Muscle layer of duodenum (tissue), 2 donors: ENCODE measurements around the gene GAB1.

Source experiments
- H3K27ac ChIP-seq: one replicate; pipeline ENCODE4 v1.7.0; 2013; ENCODE audit warnings: mild to moderate bottlenecking, low read length
- H3K27me3 ChIP-seq: one replicate; pipeline ENCODE4 v1.7.0; 2013; ENCODE audit warnings: low read depth, mild to moderate bottlenecking, control low read depth, low read length
- H3K36me3 ChIP-seq, 2 donors: one replicate each; pipeline ENCODE4 v1.7.0; 2013; ENCODE audit warnings: low read length in 2 of 2, control low read depth in 1 of 2, mild to moderate bottlenecking in 1 of 2; ENCODE audit not compliant: insufficient read depth in 2 of 2, control insufficient read depth in 1 of 2
- H3K4me1 ChIP-seq, 2 donors: one replicate each; pipeline ENCODE4 v1.7.0; 2013; ENCODE audit warnings: low read length in 2 of 2, mild to moderate bottlenecking in 2 of 2, control low read depth in 1 of 2, moderate library complexity in 1 of 2; ENCODE audit not compliant: insufficient read depth in 2 of 2, control insufficient read depth in 1 of 2
- H3K4me3 ChIP-seq, 2 donors: one replicate each; pipeline ENCODE4 v1.7.0; 2013; ENCODE audit warnings: low read length in 2 of 2, low read depth in 1 of 2, mild to moderate bottlenecking in 1 of 2
- H3K9me3 ChIP-seq, 2 donors: one replicate each; pipeline ENCODE4 v1.7.0; 2013; ENCODE audit warnings: low read length in 2 of 2, control low read depth in 1 of 2, mild to moderate bottlenecking in 1 of 2; ENCODE audit not compliant: control insufficient read depth in 1 of 2
- donor health status: healthy.

GAB1 gene

DNA sequence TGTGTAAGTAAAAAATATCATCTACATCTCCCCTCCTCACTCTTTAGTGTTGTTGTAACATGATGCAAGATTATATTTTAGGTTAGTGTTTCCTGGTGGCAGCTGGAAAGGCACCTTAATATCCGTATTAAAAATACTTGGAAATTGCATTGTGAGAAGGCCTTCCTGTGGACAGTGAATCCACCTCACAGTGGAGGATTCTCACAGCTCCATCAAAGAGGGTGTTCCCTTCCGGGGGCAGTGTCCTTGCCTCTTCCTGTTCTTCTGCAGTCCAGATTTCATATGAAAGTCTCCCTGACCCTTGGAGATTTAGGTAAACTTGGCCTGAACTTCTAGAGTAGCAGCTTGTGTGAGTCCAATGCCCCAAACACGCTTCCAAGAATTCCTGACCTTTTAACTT, 29.9 kb upstream of the GAB1 start:
- Histone ChIP-seq H3K9me3 (no peaks in the 10 kb centered on the region), H3K4me1 (no peaks in the 10 kb centered on the region), H3K4me3 (no peak overlapping the region), H3K27ac (no peak overlapping the region), H3K27me3 (no peaks in the 10 kb centered on the region), H3K36me3 (no peaks in the 10 kb centered on the region)

DNA sequence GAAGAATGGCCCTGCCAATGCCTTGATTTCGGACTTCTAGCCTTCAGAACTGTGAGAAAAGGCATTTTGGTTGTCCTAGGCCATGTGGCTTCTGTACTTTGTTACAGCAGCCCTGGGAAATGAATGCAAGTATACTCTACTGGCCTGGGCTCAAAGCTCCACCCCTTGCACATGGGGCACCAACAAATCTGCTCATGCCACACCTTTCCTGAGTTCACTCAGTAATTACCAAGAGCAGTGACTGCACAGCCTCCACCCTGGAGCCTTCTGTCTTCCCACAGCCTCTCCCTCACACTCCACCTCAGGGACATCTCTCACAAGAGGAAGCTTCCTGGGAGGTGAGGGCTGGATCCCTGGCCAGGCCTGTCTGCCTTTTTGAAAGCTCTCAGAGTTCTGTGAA, 29.1 kb upstream of the GAB1 start:
- no peaks in the 10 kb centered on the region for H3K9me3 ChIP-seq
- no peak overlapping the region for H3K4me3 ChIP-seq
- no peaks in the 10 kb centered on the region for H3K36me3 ChIP-seq
- no peaks in the 10 kb centered on the region for H3K27me3 ChIP-seq
- no peak overlapping the region for H3K27ac ChIP-seq
- H3K4me1 ChIP-seq, result no peaks in the 10 kb centered on the region

DNA sequence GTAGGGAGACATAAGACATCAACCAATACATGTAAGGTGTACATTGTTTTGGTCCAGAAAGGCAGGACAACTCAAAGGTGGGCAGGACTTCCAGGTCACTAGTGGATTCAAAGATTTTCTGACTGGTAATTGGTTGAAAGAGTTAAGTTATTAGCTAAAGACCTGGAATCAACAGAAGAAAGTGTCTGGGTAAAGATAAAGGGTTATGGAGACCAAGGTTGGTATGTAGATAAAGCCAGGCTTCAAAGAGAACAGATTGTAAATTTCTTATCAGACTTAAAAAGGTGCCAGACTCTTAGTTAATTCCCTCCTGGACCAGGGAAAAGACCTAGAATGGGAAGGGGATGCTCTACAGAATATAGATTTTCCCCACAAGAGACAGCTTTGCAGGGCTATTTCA, 28.3 kb upstream of the GAB1 start:
- Histone ChIP-seq H3K27ac (no peak overlapping the region), H3K27me3 (no peaks in the 10 kb centered on the region), H3K9me3 (no peaks in the 10 kb centered on the region), H3K36me3 (no peaks in the 10 kb centered on the region), H3K4me1 (no peaks in the 10 kb centered on the region), H3K4me3 (no peak overlapping the region)

GRCh38 chr4:143311924-143312323, 24.8 kb upstream of the GAB1 start:
- Histone ChIP-seq H3K36me3 (no peaks in the 10 kb centered on the region), H3K27me3 (no peaks in the 10 kb centered on the region), H3K4me1 (peaks cover 0 to 6% of the 10 kb centered on the region in 2 donors), H3K27ac (no peak overlapping the region), H3K4me3 (no peak overlapping the region), H3K9me3 (no peaks in the 10 kb centered on the region)

DNA sequence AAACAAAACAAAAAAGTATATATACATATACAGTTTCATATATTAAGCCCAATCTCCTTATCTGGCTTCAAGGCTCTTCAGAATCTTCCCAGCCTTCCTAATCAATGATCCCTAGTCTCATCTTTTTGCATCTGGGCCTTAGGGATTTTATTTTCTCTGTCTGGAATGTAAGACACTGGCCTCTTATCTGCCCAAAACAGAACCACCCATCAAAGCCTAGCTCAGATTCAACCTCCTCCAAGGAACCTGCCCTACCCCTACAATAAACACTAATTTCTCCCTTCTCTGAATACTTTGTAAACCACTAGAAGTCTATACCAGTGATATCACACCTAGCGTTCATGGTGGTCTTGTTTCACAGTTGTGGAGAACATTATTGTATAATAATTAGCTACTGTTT, 23.2 kb upstream of the GAB1 start:
- H3K4me1 ChIP-seq, result peaks cover 0 to 6% of the 10 kb centered on the region in 2 donors
- H3K4me3 ChIP-seq, result no peak overlapping the region
- H3K9me3 ChIP-seq, result no peaks in the 10 kb centered on the region
- H3K36me3 ChIP-seq, result no peaks in the 10 kb centered on the region
- H3K27ac ChIP-seq, result no peak overlapping the region
- H3K27me3 ChIP-seq, result no peaks in the 10 kb centered on the region

- no peaks in the 10 kb centered on the region for H3K36me3 ChIP-seq
- H3K4me3 ChIP-seq, result no peak overlapping the region
- peaks cover 0 to 7% of the 10 kb centered on the region in 2 donors for H3K4me1 ChIP-seq
- no peaks in the 10 kb centered on the region for H3K27me3 ChIP-seq
- H3K27ac ChIP-seq, result no peak overlapping the region
- no peaks in the 10 kb centered on the region for H3K9me3 ChIP-seq
Observed at GRCh38 chr4:143313996-143314395, 22.7 kb upstream of the GAB1 start.

DNA sequence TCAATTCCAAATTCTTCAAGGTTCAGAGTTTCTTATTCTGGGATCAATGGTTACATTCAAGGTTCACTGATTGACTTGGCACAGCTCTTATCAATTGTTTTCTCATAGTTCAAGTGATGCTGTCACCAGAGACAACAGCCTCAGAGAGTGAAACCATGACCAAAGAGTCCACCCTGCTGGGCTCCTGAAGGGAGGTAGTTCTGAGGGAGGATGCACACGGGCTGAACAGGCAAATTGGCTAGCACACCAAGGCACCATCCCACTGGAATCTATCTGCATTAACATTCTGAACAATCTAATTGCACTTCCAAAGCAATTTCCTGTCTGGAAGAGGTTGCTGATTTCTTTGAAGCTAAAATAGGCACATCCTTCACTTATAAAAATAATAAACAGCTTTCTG, 16.6 kb upstream of the GAB1 start:
- Histone ChIP-seq H3K4me1 (peaks cover 0 to 6% of the 10 kb centered on the region in 2 donors), H3K9me3 (no peaks in the 10 kb centered on the region), H3K36me3 (no peaks in the 10 kb centered on the region), H3K4me3 (no peak overlapping the region), H3K27me3 (no peaks in the 10 kb centered on the region), H3K27ac (no peak overlapping the region)

DNA sequence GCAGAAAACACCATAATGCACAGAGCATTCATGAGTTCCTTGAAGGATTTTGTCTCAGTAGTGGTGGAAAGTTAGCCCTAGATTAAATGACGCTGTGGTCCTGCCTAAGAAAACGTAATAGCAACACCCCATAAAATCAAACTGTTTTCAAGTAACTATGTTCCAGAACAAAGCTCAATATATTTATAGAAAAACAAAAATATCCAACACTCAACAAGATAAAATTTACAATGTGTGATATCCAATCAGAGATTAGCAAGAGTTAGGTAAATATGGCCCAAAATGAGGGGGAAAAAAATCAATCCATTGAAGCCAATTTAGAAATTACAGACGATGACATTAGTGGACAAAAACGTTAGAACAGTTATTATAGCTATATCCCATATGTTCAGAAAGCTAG, 9.9 kb upstream of the GAB1 start:
- H3K36me3 ChIP-seq, result no peaks in the 10 kb centered on the region
- no peak overlapping the region for H3K27ac ChIP-seq
- H3K4me3 ChIP-seq, result no peak overlapping the region
- no peaks in the 10 kb centered on the region for H3K4me1 ChIP-seq
- H3K9me3 ChIP-seq, result no peaks in the 10 kb centered on the region
- H3K27me3 ChIP-seq, result no peaks in the 10 kb centered on the region

- Histone ChIP-seq H3K27me3 (no peaks in the 10 kb centered on the region), H3K4me1 (no peaks in the 10 kb centered on the region), H3K4me3 (no peak overlapping the region), H3K27ac (no peak overlapping the region), H3K9me3 (no peaks in the 10 kb centered on the region), H3K36me3 (no peaks in the 10 kb centered on the region)
Observed at GRCh38 chr4:143329985-143330384, 6.7 kb upstream of the GAB1 start.

DNA sequence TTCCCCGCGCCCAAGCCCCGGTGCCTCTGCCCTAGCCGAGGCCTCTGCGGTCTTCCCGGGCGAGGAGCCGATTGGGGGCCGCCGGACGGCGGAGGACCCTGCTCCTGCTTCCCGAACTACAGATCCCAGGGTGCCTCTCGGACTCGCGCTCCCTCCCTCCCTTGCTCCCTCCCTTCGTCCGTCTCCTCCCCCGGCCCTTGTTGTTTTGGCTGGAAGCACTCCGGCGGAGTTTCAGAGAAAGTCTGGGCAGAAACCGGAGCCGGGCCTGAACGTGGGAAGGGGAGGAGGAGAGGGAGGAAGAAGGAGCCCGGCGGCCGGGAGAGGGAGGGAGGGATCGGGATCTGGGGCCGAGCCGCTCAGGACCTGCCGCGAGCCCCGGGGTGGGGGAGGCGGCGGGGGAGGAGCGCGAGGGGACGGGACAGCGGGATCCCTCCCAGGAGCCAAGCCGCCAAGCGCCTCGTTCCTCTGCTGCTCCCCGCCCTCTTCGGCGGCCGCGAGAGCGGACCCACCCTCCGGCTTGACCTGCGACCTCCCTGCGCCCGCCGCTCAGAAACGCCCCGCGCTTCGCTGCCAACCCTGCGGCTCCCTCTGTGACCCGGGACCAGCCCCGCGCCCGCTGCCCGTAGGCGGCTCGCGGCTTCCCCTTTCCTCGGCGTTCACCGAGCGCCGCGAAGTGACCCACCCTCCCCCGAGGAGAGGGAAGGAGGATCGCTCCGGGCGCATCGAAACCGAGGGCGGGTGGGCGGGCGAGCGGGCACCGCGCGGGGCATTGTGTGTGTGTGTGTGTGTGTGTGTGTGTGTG, 496 bp upstream of the GAB1 start:
- Histone ChIP-seq H3K9me3 (no peaks in the 10 kb centered on the region), H3K4me1 (peaks cover 4 to 25% of the 10 kb centered on the region in 2 donors), H3K27ac (peak overlapping the region; percentile 85), H3K36me3 (no peaks in the 10 kb centered on the region), H3K4me3 (peak overlapping the region; percentile 79 to 99), H3K27me3 (no peaks in the 10 kb centered on the region)

DNA sequence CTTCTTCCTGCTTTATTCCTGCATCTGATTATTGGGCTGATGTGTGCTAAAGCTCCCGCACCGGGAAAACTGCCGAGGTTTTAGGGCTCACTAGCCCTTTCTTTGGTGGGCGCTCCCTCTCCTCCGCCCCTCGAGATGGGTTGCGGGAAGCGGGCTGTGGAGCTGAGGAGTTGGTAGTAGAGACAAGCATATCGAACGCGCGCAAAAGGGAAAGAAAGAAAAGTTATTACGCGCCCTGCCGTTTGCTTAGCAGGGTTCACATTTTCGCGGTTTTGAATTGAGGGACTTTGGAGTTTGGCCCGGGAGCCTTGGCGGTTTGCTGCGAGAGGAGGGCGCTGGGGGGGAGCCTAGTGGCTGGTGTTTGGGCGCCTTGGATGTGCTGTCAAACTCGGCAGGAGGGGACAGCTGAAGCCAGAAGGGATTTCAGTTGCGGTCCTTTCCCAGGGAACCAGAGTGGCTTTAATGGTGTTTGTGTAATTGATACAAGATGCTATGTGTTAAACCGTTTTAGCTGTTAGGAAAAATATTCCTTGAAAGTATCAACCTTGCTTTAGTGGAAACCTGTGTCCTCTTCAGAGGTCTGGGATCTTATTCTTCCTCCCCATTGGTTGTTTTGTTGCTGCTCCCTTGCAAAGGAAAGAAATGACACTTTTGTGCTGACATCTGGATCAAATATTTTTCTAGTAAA, 1.1 kb downstream of the GAB1 start:
- Histone ChIP-seq H3K4me3 (peak overlapping the region; percentile 85 to 99), H3K36me3 (no peaks in the 10 kb centered on the region), H3K27me3 (no peaks in the 10 kb centered on the region), H3K4me1 (peaks cover 9 to 33% of the 10 kb centered on the region in 2 donors), H3K9me3 (no peaks in the 10 kb centered on the region), H3K27ac (peak overlapping the region; percentile 78)
